GM21526 (cell line): ENCODE measurements around the gene LAG3.

Experiments
- ATAC-seq: cut with Tn5 transposase; IDR thresholded peaks from one replicate; pipeline ENCODE4 v1.9.1; 2021; ENCODE audit warnings: moderate library complexity; ENCODE audit not compliant: unreplicated experiment, low FRiP score

The LAG3 gene

DNA sequence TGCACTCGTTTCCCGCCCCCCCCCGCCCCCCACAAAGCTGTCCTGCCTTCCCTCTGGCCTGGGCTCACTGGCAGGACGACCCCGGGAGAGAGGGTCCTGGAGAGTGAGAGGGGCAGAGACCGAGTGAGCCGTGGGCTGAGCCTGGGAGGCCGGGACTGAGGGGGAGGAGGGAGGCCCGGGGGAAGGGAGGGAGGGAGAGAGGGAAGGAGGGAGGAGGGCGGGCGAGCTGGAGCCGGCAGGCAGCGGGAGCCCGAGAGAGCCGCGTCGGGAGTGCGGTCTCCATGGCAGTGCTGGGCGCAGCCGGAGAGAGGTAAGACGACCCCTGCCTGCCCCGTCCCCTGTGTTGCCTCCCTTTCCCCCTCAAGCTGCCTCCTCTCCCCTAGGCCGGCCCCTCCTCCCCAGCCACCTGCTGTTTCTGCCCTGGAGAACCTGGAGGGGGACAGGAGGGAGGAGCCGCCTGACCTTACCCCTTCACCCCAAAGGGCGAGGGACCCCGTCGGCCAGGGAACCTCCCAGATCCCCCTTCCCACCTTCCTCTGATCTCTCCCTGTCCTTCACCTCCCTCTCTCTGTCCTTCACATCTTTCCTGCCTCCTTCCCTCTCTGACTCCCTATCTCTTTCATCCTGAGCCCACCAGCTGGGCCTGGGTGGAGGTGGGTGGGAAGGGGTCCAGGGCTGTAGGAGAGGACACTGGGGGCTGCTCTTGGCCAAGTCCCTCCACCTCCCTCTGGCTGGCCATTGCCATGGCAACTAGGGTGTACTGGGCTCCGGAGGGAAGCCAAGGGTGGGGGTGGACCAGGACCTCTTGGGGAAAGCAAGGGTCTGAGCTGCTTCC is 49.5 kb downstream of the LAG3 start, which contains the start of gene GPR162:
TSS of gene GPR162 (plus strand) at position 231 of the 835 bp plus-strand sequence. CDS start 2,078 bp downstream, outside the sequence.
- ATAC-seq, result no peak

- ATAC-seq, result no peak
These were observed 50.3 kb downstream of the LAG3 start for GRCh38 chr12:6822426-6823135.

- ATAC-seq, result no peak
These were observed 51.1 kb downstream of the LAG3 start for GRCh38 chr12:6823182-6824084.

- no peak for ATAC-seq
These were observed 51.9 kb downstream of the LAG3 start for GRCh38 chr12:6824085-6824775.

GRCh38 chr12:6824901-6825381 is 52.6 kb downstream of the LAG3 start:
- ATAC-seq, result no peak

DNA sequence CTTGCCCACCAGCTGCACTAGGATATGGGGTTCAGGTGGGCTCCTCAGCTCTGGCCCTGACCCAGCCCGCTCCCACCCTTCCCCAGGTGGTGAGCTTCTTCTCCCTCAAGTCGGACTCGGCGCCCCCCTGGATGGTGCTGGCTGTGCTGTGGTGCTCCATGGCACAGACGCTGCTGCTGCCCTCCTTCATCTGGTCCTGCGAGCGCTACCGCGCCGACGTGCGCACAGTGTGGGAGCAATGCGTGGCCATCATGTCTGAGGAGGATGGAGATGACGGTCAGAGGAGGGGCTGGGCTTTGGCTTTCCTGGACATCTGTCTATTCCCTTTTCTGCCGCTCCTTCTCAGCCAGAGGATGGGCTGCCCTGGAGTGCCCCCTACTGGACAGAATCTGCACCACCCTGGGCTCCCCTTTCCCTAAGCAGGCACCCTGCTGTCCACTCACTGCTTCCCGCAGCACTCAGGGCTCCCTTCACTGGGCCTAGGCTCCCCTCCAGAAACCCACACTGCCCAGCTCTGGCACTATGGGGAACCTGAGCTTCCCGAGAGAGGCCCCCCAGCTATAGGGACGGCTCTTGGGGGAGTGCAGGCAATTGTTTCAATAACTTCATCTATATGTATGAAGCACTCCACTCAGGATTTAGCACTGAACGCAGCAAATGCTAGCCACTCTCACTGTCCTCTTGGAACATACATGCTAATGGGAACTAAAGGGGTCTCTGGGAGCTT is 53.2 kb downstream of the LAG3 start:
- ATAC-seq, result no peak

DNA sequence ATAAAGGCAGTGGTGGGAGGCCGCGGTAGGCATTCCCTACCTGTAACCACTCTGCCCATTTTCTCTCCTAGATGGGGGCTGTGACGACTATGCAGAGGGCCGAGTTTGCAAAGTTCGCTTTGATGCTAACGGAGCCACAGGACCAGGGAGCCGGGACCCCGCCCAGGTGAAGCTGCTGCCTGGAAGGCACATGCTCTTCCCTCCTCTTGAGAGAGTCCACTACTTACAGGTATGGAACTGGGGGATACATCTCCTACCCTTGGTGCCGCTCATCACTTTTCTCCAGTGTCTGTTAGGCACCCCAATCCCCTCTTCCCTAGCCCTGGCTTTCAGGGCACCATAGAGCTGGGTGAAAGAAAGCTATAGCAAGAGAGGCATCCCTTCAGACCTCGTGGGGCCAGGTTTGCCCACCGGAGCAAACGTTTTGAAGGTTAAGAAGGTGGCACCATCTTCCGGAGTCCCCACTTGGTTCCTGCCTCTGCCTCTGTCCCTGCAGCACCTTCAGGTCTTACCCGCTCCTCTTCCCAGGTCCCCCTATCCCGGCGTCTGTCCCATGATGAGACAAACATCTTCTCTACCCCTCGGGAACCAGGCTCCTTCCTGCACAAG is 53.9 kb downstream of the LAG3 start:
- no peak for ATAC-seq

DNA sequence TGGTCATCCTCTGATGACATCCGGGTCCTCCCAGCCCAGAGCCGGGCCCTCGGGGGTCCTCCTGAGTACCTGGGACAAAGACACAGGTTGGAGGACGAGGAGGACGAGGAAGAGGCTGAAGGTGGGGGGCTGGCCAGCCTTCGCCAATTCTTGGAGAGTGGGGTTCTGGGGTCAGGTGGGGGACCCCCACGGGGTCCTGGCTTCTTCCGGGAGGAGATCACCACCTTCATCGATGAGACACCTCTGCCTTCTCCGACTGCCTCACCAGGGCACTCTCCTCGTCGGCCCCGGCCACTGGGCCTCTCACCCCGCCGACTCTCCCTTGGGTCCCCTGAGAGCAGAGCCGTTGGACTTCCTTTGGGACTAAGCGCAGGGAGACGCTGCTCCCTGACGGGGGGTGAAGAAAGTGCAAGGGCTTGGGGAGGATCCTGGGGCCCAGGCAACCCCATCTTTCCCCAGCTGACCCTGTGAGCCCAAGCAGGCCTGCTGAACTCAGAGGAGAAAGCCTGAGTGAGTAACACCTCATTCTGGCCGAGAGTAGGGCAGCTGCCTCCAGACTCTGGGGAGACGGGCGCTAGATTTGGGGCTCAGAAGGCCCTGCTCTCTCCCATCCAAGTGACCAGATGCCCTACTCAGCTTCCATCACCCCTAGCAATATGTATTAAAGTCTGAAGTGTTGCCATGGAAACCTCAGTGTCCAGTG is 54.6 kb downstream of the LAG3 start:
- no peak for ATAC-seq

- ATAC-seq, result no peak
These were observed 55.2 kb downstream of the LAG3 start for GRCh38 chr12:6827437-6827911.
